NCI-H146 (cell line): Measurements from ENCODE around the gene NXN.
"Not testable (repeated sequence)": the region's sequence is repeated elsewhere in the genome, so short reads cannot be mapped to it uniquely, and the experiment has no call there.

Source experiments
- DNase-seq: peaks from one replicate; lab custom pipeline; 2025; lab: John Stamatoyannopoulos, UW

Gene NXN

DNA sequence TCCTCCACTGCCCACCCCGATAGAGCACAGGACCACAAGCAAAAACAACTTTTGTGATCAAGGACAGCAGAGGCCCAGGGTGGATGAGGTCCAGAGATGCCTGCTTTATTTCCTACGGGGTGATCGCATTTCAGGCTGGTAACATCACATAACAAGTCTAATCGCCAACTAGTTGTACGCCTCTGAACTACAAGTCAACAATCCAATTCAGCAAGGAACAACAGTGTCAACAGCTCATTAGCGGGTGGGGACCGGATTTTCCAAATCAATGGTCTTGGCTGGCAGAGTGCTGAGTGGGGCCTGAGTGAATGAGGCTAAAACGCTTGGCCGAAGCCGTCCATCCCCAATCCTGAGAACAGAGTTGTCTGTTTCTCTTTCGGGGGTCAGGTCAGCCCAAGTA is 180.3 kb downstream of the NXN start:
- DNase-seq: no peak

DNA sequence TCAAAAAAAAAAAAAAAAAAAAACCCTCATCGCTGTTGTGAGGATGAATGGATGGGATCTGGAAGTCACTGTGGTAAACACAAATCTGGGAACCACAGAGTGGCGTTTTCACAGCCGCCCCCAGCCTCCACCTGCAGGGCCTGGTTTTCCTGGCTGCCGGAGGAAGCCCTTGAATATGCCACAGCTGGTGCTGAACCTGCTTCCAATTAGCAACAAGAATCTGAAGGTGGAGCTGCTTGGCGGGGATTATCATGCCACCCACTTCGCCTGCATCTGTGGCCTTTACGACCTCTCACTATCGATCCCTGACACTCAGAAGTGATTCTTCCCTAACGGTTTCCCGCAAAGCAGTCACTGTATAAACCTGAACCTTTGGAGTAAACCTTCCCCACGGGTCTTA is 181.3 kb downstream of the NXN start:
- no peak for DNase-seq

GRCh38 chr17:797236-797840 is 182.2 kb downstream of the NXN start:
- DNase-seq: no peak

- DNase-seq: no peak
These were observed 183.0 kb downstream of the NXN start for GRCh38 chr17:796609-797008.

GRCh38 chr17:795721-796120 is 183.9 kb downstream of the NXN start:
- no peak for DNase-seq

GRCh38 chr17:795276-795675 is 184.3 kb downstream of the NXN start:
- no peak for DNase-seq

DNA sequence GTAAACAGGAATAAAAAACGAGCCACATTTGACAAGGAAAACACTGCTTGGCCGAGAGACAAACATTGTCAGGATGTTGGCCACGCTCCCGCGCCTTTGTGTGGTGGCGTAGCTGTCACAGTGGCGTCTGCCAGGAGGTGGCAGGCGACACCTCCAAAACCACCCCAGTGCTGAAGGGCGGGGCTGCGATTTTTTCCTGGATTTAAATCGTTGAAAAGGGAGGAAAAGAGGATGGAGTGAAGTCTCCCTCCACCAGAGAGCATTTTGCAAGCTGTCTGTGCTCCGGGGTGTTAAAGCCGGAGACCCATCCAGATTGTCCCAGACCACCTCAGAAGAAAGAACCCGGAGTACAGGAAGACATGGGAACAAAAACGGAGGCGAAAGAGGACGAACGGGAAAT is 184.7 kb downstream of the NXN start:
- peak; percentile 69 for DNase-seq

DNA sequence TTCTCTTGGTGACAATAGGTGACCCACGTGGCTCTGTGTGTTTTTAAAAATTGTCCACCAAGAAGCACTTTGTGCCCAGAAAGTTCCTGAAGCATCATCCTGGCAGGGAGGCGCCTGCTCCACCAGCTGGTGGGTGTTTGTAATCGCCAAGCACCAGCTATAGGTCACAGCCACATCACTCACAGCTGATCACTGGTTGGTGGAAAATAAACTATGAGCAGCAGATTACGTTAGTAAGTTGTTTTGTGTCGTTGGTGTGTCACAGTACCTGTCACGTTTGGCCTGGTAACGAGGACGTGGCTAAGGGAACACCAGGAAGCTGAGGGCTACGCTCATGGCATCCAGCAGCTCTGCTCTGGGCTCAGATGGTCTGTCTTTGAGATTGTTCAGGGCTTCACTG is 187.3 kb downstream of the NXN start:
- no peak for DNase-seq

GRCh38 chr17:791829-792228 is 187.7 kb downstream of the NXN start:
- no peak for DNase-seq

DNA sequence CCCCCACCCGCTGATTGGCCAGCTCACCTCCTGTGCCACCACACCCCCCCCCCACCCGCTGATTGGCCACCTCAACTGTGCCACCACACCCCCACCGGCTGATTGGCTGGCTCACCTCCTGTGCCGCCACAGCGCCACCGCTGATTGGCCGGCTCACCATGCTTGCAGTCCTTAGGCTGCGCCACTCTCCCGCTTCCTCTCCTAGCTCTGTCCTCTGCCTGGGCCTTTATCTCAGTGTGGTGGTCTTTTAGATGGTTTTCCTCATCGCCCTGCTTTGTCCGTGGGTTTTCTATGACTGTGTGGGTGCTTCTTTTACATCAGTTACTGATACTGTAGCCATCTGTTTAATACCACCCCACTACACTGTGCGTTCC is 188.7 kb downstream of the NXN start:
- not testable (repeated sequence) for DNase-seq

GRCh38 chr17:789931-790873 is 189.4 kb downstream of the NXN start:
- not testable (repeated sequence) for DNase-seq

GRCh38 chr17:789160-789840 is 190.3 kb downstream of the NXN start:
- DNase-seq: no peak

DNA sequence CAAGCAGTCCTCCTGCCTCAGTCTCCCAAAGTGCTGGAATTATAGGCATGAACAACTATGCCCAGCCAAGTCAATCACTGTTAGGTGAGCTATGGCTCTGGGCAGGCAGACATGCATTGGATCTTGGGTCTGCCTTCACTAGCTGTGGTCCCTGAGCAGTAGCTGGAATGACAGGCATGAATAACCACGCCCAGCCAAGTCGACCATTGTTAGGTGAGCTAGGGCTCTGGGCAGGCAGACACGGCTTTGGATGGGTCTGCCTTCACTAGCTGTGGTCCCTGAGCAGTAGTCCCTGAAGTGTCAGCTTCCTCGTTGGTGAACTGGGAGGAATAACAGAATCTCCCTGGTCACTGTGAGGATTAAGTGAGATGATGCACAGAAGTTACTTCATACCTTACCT is 191.0 kb downstream of the NXN start:
- DNase-seq: no peak

GRCh38 chr17:787641-788221 is 191.8 kb downstream of the NXN start:
- DNase-seq: no peak

- not testable (repeated sequence) for DNase-seq
These were observed 193.7 kb downstream of the NXN start for GRCh38 chr17:785901-786300.

GRCh38 chr17:784143-784542 is 195.4 kb downstream of the NXN start:
- DNase-seq: no peak

- peak; percentile 83 for DNase-seq
These were observed 197.5 kb downstream of the NXN start, which contains the start of the genes GLOD4 and MRM3 for GRCh38 chr17:781805-782731. Gene GLOD4 (minus strand): TSS chr17:782280. CDS start chr17:782255, 25 bp downstream. Gene MRM3 (plus strand): TSS chr17:782353. CDS start chr17:782379, 26 bp downstream.

GRCh38 chr17:778096-778495 is 201.5 kb downstream of the NXN start:
- DNase-seq: no peak

DNA sequence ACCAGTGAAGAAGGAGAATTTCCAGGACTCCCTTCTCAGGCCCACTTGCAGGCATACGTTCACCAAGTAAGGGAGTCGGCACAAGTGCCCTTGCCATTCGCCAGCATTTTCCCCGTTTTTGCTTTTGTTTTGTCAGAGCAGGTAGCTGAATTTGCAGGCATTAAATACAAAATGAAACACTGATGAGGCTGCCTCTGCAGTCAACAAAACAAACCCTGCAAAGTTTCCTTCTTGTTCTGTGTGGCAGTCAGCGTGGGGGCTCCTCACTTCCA is 205.3 kb downstream of the NXN start:
- DNase-seq: no peak

- peak; percentile 72 for DNase-seq
These were observed 205.9 kb downstream of the NXN start for GRCh38 chr17:773467-774312.

DNA sequence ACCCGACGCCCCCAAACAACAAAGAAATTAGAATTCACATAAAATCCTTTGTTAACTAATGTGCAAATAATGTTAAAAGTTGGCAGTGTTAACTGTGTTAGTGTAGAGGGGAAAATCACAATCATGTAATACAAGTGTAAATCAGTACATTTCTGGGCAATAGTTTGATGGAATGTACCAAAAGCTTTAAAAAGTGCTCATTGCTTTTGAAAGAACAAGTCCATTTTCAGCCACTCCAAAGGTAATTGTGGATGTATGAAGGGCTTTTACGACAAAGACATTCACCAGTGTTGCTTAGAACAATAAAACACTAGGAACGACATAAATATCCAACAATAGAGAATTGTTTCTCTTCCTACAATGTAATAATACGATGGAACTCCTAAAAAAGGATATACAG is 206.6 kb downstream of the NXN start:
- no peak for DNase-seq
